ENCODE results near the gene CACNG1. TPM values are rescaled to one million over a fixed set of nuclear protein-coding genes. Genes with fewer than 3 reads are reported as not detected.
"Not testable (repeated sequence)": the region's sequence is repeated elsewhere in the genome, so short reads cannot be mapped to it uniquely, and the experiment has no call there.

Gene CACNG1
- polyA plus RNA-seq, 1 donor from 2014 or later, result 0.77 TPM

- no peak overlapping the region for H2AFZ ChIP-seq (ENCODE audit: low read depth, low read length)
- H3K9ac ChIP-seq (ENCODE audit: low read length), result no peak overlapping the region
- H3K27me3 ChIP-seq (ENCODE audit: insufficient read depth, low read depth, low read length), result no peaks in the 10 kb centered on the region
- TF ChIP-seq RAD21 (conservative IDR thresholded peaks at IDR 0.05) (no peak), SMC3 (conservative IDR thresholded peaks at IDR 0.05; ENCODE audit: poor library complexity) (no peak), EZH2 (IDR thresholded peaks at IDR 0.05; ENCODE audit: borderline replicate concordance, insufficient read depth, low read length, poor library complexity, severe bottlenecking) (no peak), EP300 (conservative IDR thresholded peaks at IDR 0.05; ENCODE audit: poor library complexity, severe bottlenecking) (no peak)
- TF ChIP-seq, protein P1, sequence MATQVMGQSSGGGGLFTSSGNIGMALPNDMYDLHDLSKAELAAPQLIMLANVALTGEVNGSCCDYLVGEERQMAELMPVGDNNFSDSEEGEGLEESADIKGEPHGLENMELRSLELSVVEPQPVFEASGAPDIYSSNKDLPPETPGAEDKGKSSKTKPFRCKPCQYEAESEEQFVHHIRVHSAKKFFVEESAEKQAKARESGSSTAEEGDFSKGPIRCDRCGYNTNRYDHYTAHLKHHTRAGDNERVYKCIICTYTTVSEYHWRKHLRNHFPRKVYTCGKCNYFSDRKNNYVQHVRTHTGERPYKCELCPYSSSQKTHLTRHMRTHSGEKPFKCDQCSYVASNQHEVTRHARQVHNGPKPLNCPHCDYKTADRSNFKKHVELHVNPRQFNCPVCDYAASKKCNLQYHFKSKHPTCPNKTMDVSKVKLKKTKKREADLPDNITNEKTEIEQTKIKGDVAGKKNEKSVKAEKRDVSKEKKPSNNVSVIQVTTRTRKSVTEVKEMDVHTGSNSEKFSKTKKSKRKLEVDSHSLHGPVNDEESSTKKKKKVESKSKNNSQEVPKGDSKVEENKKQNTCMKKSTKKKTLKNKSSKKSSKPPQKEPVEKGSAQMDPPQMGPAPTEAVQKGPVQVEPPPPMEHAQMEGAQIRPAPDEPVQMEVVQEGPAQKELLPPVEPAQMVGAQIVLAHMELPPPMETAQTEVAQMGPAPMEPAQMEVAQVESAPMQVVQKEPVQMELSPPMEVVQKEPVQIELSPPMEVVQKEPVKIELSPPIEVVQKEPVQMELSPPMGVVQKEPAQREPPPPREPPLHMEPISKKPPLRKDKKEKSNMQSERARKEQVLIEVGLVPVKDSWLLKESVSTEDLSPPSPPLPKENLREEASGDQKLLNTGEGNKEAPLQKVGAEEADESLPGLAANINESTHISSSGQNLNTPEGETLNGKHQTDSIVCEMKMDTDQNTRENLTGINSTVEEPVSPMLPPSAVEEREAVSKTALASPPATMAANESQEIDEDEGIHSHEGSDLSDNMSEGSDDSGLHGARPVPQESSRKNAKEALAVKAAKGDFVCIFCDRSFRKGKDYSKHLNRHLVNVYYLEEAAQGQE (IDR thresholded peaks at IDR 0.05; ENCODE audit: borderline replicate concordance), result no peak
- H3K4me3 ChIP-seq (ENCODE audit: low read length), result no peak overlapping the region
- no peaks in the 10 kb centered on the region for H3F3A ChIP-seq (ENCODE audit: insufficient read depth, low read length, poor library complexity, severe bottlenecking)
- H3K36me3 ChIP-seq (ENCODE audit: insufficient read depth, low read length), result no peaks in the 10 kb centered on the region
- H3K79me2 ChIP-seq (replicated peaks; ENCODE audit: insufficient read depth, low read length), result peaks cover 3% of the 10 kb centered on the region
- no peaks in the 10 kb centered on the region for H3K9me2 ChIP-seq (ENCODE audit: insufficient read depth, low read length)
- H3K4me2 ChIP-seq (ENCODE audit: low read length), result no peak overlapping the region
- H3K27ac ChIP-seq (ENCODE audit: low read length), result no peak overlapping the region
- no peaks in the 10 kb centered on the region for H4K20me1 ChIP-seq (ENCODE audit: insufficient read depth)
- peaks cover 6% of the 10 kb centered on the region for H3K9me3 ChIP-seq (ENCODE audit: low read length)
Observed at GRCh38 chr17:67092291-67092690, 47.9 kb downstream of the CACNG1 start.

- H3F3A ChIP-seq (ENCODE audit: insufficient read depth, low read length, poor library complexity, severe bottlenecking), result not testable (repeated sequence)
Observed at GRCh38 chr17:67092710-67093109, 48.4 kb downstream of the CACNG1 start.

GRCh38 chr17:67093348-67093747, 49.0 kb downstream of the CACNG1 start:
- no peak overlapping the region for H3K4me2 ChIP-seq (ENCODE audit: low read length)
- peaks cover 3% of the 10 kb centered on the region for H3K79me2 ChIP-seq (replicated peaks; ENCODE audit: insufficient read depth, low read length)
- H3K36me3 ChIP-seq (ENCODE audit: insufficient read depth, low read length), result no peaks in the 10 kb centered on the region
- no peak overlapping the region for H3K4me3 ChIP-seq (ENCODE audit: low read length)
- H2AFZ ChIP-seq (ENCODE audit: low read depth, low read length), result no peak overlapping the region
- TF ChIP-seq EP300 (conservative IDR thresholded peaks at IDR 0.05; ENCODE audit: poor library complexity, severe bottlenecking), result no peak
- no peak for TF ChIP-seq POLR2AphosphoS5 (IDR thresholded peaks at IDR 0.05)
- TF ChIP-seq, protein P2, sequence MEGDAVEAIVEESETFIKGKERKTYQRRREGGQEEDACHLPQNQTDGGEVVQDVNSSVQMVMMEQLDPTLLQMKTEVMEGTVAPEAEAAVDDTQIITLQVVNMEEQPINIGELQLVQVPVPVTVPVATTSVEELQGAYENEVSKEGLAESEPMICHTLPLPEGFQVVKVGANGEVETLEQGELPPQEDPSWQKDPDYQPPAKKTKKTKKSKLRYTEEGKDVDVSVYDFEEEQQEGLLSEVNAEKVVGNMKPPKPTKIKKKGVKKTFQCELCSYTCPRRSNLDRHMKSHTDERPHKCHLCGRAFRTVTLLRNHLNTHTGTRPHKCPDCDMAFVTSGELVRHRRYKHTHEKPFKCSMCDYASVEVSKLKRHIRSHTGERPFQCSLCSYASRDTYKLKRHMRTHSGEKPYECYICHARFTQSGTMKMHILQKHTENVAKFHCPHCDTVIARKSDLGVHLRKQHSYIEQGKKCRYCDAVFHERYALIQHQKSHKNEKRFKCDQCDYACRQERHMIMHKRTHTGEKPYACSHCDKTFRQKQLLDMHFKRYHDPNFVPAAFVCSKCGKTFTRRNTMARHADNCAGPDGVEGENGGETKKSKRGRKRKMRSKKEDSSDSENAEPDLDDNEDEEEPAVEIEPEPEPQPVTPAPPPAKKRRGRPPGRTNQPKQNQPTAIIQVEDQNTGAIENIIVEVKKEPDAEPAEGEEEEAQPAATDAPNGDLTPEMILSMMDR (IDR thresholded peaks at IDR 0.05; ENCODE audit: poor library complexity, severe bottlenecking), result no peak
- no peak for TF ChIP-seq RAD21 (conservative IDR thresholded peaks at IDR 0.05)
- no peak for TF ChIP-seq MXI1 (conservative IDR thresholded peaks at IDR 0.05; ENCODE audit: poor library complexity, severe bottlenecking)
- TF ChIP-seq EZH2 (IDR thresholded peaks at IDR 0.05; ENCODE audit: borderline replicate concordance, insufficient read depth, low read length, poor library complexity, severe bottlenecking), result no peak
- TF ChIP-seq TAF1 (IDR thresholded peaks at IDR 0.05; ENCODE audit: low read depth), result no peak
- TF ChIP-seq, protein P1 (IDR thresholded peaks at IDR 0.05; ENCODE audit: borderline replicate concordance), result no peak
- no peak for TF ChIP-seq SMC3 (conservative IDR thresholded peaks at IDR 0.05; ENCODE audit: poor library complexity)
- no peaks in the 10 kb centered on the region for H3F3A ChIP-seq (ENCODE audit: insufficient read depth, low read length, poor library complexity, severe bottlenecking)
- H3K9ac ChIP-seq (ENCODE audit: low read length), result no peak overlapping the region
- H3K27me3 ChIP-seq (ENCODE audit: insufficient read depth, low read depth, low read length), result no peaks in the 10 kb centered on the region
- peaks cover 6% of the 10 kb centered on the region for H3K9me3 ChIP-seq (ENCODE audit: low read length)
- H3K9me2 ChIP-seq (ENCODE audit: insufficient read depth, low read length), result no peaks in the 10 kb centered on the region
- no peaks in the 10 kb centered on the region for H4K20me1 ChIP-seq (ENCODE audit: insufficient read depth)
- H3K27ac ChIP-seq (ENCODE audit: low read length), result no peak overlapping the region

More at GRCh38 chr17:67092710-67093109, 48.4 kb downstream of the CACNG1 start:
- not testable (repeated sequence) for H3K27me3 ChIP-seq (ENCODE audit: insufficient read depth, low read depth, low read length); H3K4me3 ChIP-seq (ENCODE audit: low read length); H3K27ac ChIP-seq (ENCODE audit: low read length); H3K9ac ChIP-seq (ENCODE audit: low read length); H4K20me1 ChIP-seq (ENCODE audit: insufficient read depth); H3K4me2 ChIP-seq (ENCODE audit: low read length); H3K79me2 ChIP-seq (replicated peaks; ENCODE audit: insufficient read depth, low read length); H3K36me3 ChIP-seq (ENCODE audit: insufficient read depth, low read length); H2AFZ ChIP-seq (ENCODE audit: low read depth, low read length); H3K9me3 ChIP-seq (ENCODE audit: low read length); H3K9me2 ChIP-seq (ENCODE audit: insufficient read depth, low read length)

DNA sequence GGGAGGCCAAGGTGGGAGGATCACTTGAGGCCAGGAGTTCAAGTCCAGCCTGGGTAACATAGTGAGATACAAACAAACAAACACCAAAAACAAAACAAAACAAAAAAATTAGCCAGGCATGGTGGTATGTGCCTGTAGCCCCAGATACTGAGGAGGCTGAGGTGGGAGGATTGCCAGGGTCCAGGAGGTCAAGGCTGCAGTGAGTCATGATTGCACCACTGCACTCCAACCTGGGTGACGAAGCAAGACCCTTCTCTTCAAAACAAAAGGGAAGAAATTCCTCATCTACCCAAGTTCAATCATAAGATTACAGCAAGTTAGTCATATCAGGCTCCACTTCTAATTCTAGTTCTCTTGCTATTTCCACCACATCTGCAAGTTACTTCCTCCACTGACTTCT, 50.9 kb downstream of the CACNG1 start:
- not testable (repeated sequence) for H4K20me1 ChIP-seq (ENCODE audit: insufficient read depth); H3K4me2 ChIP-seq (ENCODE audit: low read length)

More for the DNA sequence above, 50.9 kb downstream of the CACNG1 start:
- not testable (repeated sequence) for H3F3A ChIP-seq (ENCODE audit: insufficient read depth, low read length, poor library complexity, severe bottlenecking); H3K4me3 ChIP-seq (ENCODE audit: low read length); H3K9me2 ChIP-seq (ENCODE audit: insufficient read depth, low read length); H3K9me3 ChIP-seq (ENCODE audit: low read length); H3K27me3 ChIP-seq (ENCODE audit: insufficient read depth, low read depth, low read length); H3K36me3 ChIP-seq (ENCODE audit: insufficient read depth, low read length); H3K79me2 ChIP-seq (replicated peaks; ENCODE audit: insufficient read depth, low read length); H3K27ac ChIP-seq (ENCODE audit: low read length); H3K9ac ChIP-seq (ENCODE audit: low read length); H2AFZ ChIP-seq (ENCODE audit: low read depth, low read length)

All from neural cell (in vitro differentiated cells).